Transverse colon (tissue), 3 donors: ENCODE results near the gene NEUROD4.

Experiments
- POLR2A ChIP-seq: fragments of 450-650 bp; IDR thresholded peaks from one replicate; pipeline ENCODE4 v1.6.1; 2016; ENCODE audit warnings: antibody characterized with exemption, mild to moderate bottlenecking, moderate library complexity
- TF ChIP-seq, protein P1 (sequence below), 5 experiments: fragments of 200-600 bp in 3 of 5; fragments of 450-650 bp in 2 of 5; sonication (generic) in 3 of 5; IDR thresholded peaks; 1 replicate in 2 of 5; 2 replicates in 3 of 5; pipeline ENCODE4 v1.5.1; 2016 to 2017; ENCODE audit warnings: antibody characterized with exemption in 5 of 5, inconsistent platforms in 3 of 5, mild to moderate bottlenecking in 2 of 5, moderate library complexity in 1 of 5

DNA sequence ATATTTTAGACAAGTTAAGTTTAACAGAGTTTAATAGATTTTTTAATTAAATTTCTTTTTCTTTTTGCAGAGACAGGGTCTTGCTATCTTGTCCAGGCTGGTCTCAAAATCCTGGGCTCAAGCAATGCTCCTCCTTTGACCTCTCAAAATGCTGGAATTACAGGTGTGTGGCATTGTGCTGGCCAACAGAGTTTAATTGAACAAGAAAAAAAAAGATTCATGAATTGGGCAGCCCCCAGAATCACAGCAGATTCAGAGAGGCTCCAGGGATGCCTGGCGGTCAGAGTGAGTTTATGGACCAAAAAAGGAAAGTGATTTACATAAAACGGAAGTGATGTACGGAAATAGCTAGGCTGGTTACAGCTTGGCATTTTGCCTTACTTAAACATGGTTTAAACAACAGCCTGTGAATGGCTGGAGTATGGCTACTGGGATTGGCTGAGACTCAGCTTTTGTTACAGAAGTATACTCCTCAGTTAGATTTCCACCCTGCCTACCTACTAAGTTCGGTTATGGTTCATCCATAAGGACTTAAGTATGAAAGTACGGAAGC lies 20.7 kb upstream of the NEUROD4 start:
- TF ChIP-seq, protein P1, sequence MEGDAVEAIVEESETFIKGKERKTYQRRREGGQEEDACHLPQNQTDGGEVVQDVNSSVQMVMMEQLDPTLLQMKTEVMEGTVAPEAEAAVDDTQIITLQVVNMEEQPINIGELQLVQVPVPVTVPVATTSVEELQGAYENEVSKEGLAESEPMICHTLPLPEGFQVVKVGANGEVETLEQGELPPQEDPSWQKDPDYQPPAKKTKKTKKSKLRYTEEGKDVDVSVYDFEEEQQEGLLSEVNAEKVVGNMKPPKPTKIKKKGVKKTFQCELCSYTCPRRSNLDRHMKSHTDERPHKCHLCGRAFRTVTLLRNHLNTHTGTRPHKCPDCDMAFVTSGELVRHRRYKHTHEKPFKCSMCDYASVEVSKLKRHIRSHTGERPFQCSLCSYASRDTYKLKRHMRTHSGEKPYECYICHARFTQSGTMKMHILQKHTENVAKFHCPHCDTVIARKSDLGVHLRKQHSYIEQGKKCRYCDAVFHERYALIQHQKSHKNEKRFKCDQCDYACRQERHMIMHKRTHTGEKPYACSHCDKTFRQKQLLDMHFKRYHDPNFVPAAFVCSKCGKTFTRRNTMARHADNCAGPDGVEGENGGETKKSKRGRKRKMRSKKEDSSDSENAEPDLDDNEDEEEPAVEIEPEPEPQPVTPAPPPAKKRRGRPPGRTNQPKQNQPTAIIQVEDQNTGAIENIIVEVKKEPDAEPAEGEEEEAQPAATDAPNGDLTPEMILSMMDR (IDR thresholded peaks at IDR 0.05), result no peak
- TF ChIP-seq POLR2A, result no peak
